Activated CD8-positive, alpha-beta T cell treated with anti-CD3 and anti-CD28 coated beads for 36 hours (primary cell): ENCODE data around the gene FBXO39. TPM values are rescaled to one million over a fixed set of nuclear protein-coding genes. Genes with fewer than 3 reads are reported as not detected.

Experiments used
- ATAC-seq: fragments of 200-7000 bp; cut with Tn5 transposase; one replicate; pipeline ENCODE4 v1.10.0; 2021; ENCODE audit warnings: mild to moderate bottlenecking, moderate library complexity
- CTCF ChIA-PET: fragments of 350-600 bp; sonication (Branson Sonifier 250); formaldehyde crosslinking; loops from one replicate; lab custom pipeline; 2021; ENCODE audit warnings: antibody characterized with exemption; lab: Charles Lee
- POLR2A ChIA-PET: fragments of 350-600 bp; sonication (Branson Sonifier 250); formaldehyde crosslinking; loops from one replicate; lab custom pipeline; 2021; ENCODE audit warnings: antibody characterized with exemption; lab: Charles Lee
- DNase-seq: peaks from one replicate; pipeline ENCODE4 v3.0.0-alpha.2; 2020
- H3K27ac Mint-ChIP-seq: one replicate; pipeline ENCODE4 v1.8.0; 2021; ENCODE audit warnings: mild to moderate bottlenecking, mixed read lengths
- H3K27me3 Mint-ChIP-seq: one replicate; pipeline ENCODE4 v1.8.0; 2021; ENCODE audit warnings: mixed read lengths
- H3K36me3 Mint-ChIP-seq: one replicate; pipeline ENCODE4 v1.8.0; 2021; ENCODE audit warnings: low read depth, mixed read lengths
- H3K4me1 Mint-ChIP-seq: one replicate; pipeline ENCODE4 v1.8.0; 2021; ENCODE audit warnings: low read depth, mixed read lengths
- H3K4me3 Mint-ChIP-seq: one replicate; pipeline ENCODE4 v1.8.0; 2021; ENCODE audit warnings: mild to moderate bottlenecking, moderate library complexity, mixed read lengths
- H3K9me3 Mint-ChIP-seq: one replicate; pipeline ENCODE4 v1.8.0; 2021; ENCODE audit warnings: mixed read lengths
- CTCF ChIP-seq: fragments of 200-600 bp; IDR thresholded peaks from one replicate; pipeline ENCODE4 v1.8.0; 2022; ENCODE audit warnings: antibody characterized with exemption, mild to moderate bottlenecking
- intact Hi-C: fragments of 100-400 bp; cut with micrococcal nuclease; formaldehyde crosslinking; loops from one replicate; pipeline ENCODE4 v1.10.0; 2022
- total RNA-seq, 2 experiments: library from RNA; stranded (reverse); gene quantifications; one replicate each; pipeline ENCODE4 v1.2.3, GENCODE V29; 2021

The FBXO39 gene
- total RNA-seq, 2 experiments from 2014 or later, result not detected

GRCh38 chr17:6787081-6787693 lies 11.2 kb downstream of the FBXO39 start:
- ChIA-PET CTCF (no interaction called here), POLR2A (interaction anchor here (0.7 kb wide), 2 partner anchors 30 to 32 kb away, joined by 3 read pairs; no protein-coding TSS in a partner anchor)
- Mint-ChIP-seq H3K27me3 (peaks cover 61% of the 10 kb centered on the region), H3K4me3 (no peak overlapping the region), H3K9me3 (peaks cover 9% of the 10 kb centered on the region), H3K27ac (no peak overlapping the region), H3K36me3 (no peaks in the 10 kb centered on the region), H3K4me1 (no peaks in the 10 kb centered on the region)
- DNase-seq, result no peak
- no peak for TF ChIP-seq CTCF
- ATAC-seq, result no peak
- intact Hi-C loops, result no loop called here

GRCh38 chr17:6789146-6789545 lies 13.1 kb downstream of the FBXO39 start:
- Mint-ChIP-seq H3K9me3 (peaks cover 3% of the 10 kb centered on the region), H3K27ac (no peak overlapping the region), H3K4me1 (peaks cover 4% of the 10 kb centered on the region), H3K36me3 (no peaks in the 10 kb centered on the region), H3K27me3 (peaks cover 51% of the 10 kb centered on the region), H3K4me3 (no peak overlapping the region)
- intact Hi-C loops, result no loop called here
- no peak for TF ChIP-seq CTCF
- ChIA-PET CTCF (interaction anchor here (1.0 to 1.1 kb wide), 2 partner anchors 55 to 122 kb away, joined by 3 to 4 read pairs; no protein-coding TSS in a partner anchor), POLR2A (interaction anchor here (1.8 kb wide), 1 partner anchor 8 kb away, joined by 4 read pairs; no protein-coding TSS in a partner anchor)
- no peak for ATAC-seq
- no peak for DNase-seq

GRCh38 chr17:6793748-6794493 lies 17.9 kb downstream of the FBXO39 start:
- H3K27ac Mint-ChIP-seq, result no peak overlapping the region
- no peak for TF ChIP-seq CTCF
- H3K27me3 Mint-ChIP-seq, result peaks cover 19% of the 10 kb centered on the region
- ChIA-PET CTCF (no interaction called here), POLR2A (no interaction called here)
- intact Hi-C loops, result no loop called here
- H3K9me3 Mint-ChIP-seq, result no peaks in the 10 kb centered on the region
- H3K36me3 Mint-ChIP-seq, result no peaks in the 10 kb centered on the region
- ATAC-seq (no peak), DNase-seq (no peak)
- peaks cover 4% of the 10 kb centered on the region for H3K4me1 Mint-ChIP-seq
- no peak overlapping the region for H3K4me3 Mint-ChIP-seq

- ChIA-PET CTCF (interaction anchor here (1.5 kb wide), 1 partner anchor 66 kb away, joined by 3 read pairs; no protein-coding TSS in a partner anchor), POLR2A (no interaction called here)
- no peaks in the 10 kb centered on the region for H3K9me3 Mint-ChIP-seq
- no peak overlapping the region for H3K4me3 Mint-ChIP-seq
- no peaks in the 10 kb centered on the region for H3K36me3 Mint-ChIP-seq
- no peak for TF ChIP-seq CTCF
- ATAC-seq (no peak), DNase-seq (no peak)
- peaks cover 4% of the 10 kb centered on the region for H3K4me1 Mint-ChIP-seq
- H3K27ac Mint-ChIP-seq, result no peak overlapping the region
- H3K27me3 Mint-ChIP-seq, result peaks cover 6% of the 10 kb centered on the region
- intact Hi-C loops, result no loop called here
Measured at GRCh38 chr17:6796017-6796886, 20.2 kb downstream of the FBXO39 start.
